ENCODE data around the gene DOC2B. TPM values are rescaled to one million over a fixed set of nuclear protein-coding genes. Genes with fewer than 3 reads are reported as not detected.
"Not testable (repeated sequence)": the region's sequence is repeated elsewhere in the genome, so short reads cannot be mapped to it uniquely, and the experiment has no call there.

DOC2B gene
- total RNA-seq, 6 experiments from 2014 or later, result not detected

GRCh38 chr17:213286-214105 is 32.0 kb upstream of the DOC2B start:
- Mint-ChIP-seq H3K27ac (no peak overlapping the region), H3K4me1 (ENCODE audit: low read depth) (no peaks in the 10 kb centered on the region), H3K4me3 (no peak overlapping the region), H3K9me3 (no peaks in the 10 kb centered on the region), H3K27me3 (ENCODE audit: insufficient read depth) (peaks cover 15% of the 10 kb centered on the region), H3K36me3 (ENCODE audit: low read depth) (no peaks in the 10 kb centered on the region)
- no peak for DNase-seq
- TF ChIP-seq CTCF (IDR thresholded peaks at IDR 0.05), result no peak

GRCh38 chr17:210402-210801 is 29.0 kb upstream of the DOC2B start:
- Mint-ChIP-seq H3K27me3 (ENCODE audit: insufficient read depth) (peaks cover 23% of the 10 kb centered on the region), H3K9me3 (peaks cover 10% of the 10 kb centered on the region), H3K4me3 (no peak overlapping the region), H3K4me1 (ENCODE audit: low read depth) (no peaks in the 10 kb centered on the region), H3K27ac (no peak overlapping the region), H3K36me3 (ENCODE audit: low read depth) (peaks cover 8% of the 10 kb centered on the region; the same call in 1 of the 2 replicates)
- TF ChIP-seq CTCF (IDR thresholded peaks at IDR 0.05), result no peak
- no peak for DNase-seq

DNA sequence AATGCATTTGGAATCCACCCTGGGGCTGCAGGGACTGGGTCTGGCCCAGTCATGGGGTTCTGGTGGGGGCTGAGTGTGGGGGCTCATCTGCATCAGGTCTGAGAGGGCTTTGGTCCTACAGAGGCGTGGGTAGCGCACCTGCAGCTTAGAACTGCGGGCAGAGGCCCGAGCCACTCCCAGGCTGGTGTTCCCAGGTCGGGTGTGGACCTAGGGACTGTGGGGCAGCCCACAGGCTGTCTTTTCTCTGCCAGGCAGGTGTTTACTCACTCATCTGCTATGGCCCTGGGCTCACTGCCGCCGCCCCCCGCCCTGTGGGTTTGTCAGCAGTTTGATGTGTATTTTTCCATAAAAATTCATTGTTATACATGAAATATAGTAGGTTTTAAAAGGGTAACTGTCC is 27.0 kb upstream of the DOC2B start:
- Mint-ChIP-seq H3K36me3 (ENCODE audit: low read depth) (peaks cover 8% of the 10 kb centered on the region; the same call in 1 of the 2 replicates), H3K27ac (no peak overlapping the region), H3K4me3 (no peak overlapping the region), H3K27me3 (ENCODE audit: insufficient read depth) (peaks cover 27% of the 10 kb centered on the region), H3K4me1 (ENCODE audit: low read depth) (no peaks in the 10 kb centered on the region), H3K9me3 (peaks cover 10% of the 10 kb centered on the region)
- no peak for DNase-seq
- no peak for TF ChIP-seq CTCF (IDR thresholded peaks at IDR 0.05)

GRCh38 chr17:207775-208174 is 26.3 kb upstream of the DOC2B start:
- H3K27ac Mint-ChIP-seq, result no peak overlapping the region
- H3K4me3 Mint-ChIP-seq, result no peak overlapping the region
- H3K4me1 Mint-ChIP-seq (ENCODE audit: low read depth), result no peaks in the 10 kb centered on the region

GRCh38 chr17:206941-207560 is 25.6 kb upstream of the DOC2B start:
- H3K4me3 Mint-ChIP-seq, result no peak overlapping the region
- no peaks in the 10 kb centered on the region for H3K4me1 Mint-ChIP-seq (ENCODE audit: low read depth)
- no peak for TF ChIP-seq CTCF (IDR thresholded peaks at IDR 0.05)
- H3K36me3 Mint-ChIP-seq (ENCODE audit: low read depth), result peaks cover 8% of the 10 kb centered on the region; the same call in 1 of the 2 replicates
- no peak overlapping the region for H3K27ac Mint-ChIP-seq
- H3K27me3 Mint-ChIP-seq (ENCODE audit: insufficient read depth), result peaks cover 37% of the 10 kb centered on the region
- peaks cover 10% of the 10 kb centered on the region for H3K9me3 Mint-ChIP-seq
- DNase-seq, result no peak

More at GRCh38 chr17:207775-208174, 26.3 kb upstream of the DOC2B start:
- peaks cover 8% of the 10 kb centered on the region; the same call in 1 of the 2 replicates for H3K36me3 Mint-ChIP-seq (ENCODE audit: low read depth)
- peaks cover 10% of the 10 kb centered on the region for H3K9me3 Mint-ChIP-seq
- DNase-seq, result no peak
- peaks cover 31% of the 10 kb centered on the region for H3K27me3 Mint-ChIP-seq (ENCODE audit: insufficient read depth)
- TF ChIP-seq CTCF (IDR thresholded peaks at IDR 0.05), result no peak

DNA sequence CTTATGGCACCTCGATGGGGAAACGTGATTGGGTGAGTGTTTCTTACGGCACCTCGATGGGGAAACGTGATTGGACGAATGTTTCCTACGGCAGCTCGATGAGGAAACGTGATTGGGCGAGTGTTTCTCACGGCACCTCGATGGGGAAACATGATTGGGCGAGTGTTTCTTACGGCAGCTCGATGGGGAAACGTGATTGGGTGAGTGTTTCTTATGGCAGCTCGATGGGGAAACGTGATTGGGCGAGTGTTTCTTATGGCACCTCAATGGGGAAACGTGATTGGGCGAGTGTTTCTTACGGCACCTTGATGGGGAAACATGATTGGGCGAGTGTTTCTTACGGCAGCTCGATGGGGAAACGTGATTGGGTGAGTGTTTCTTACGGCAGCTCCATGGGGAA is 25.0 kb upstream of the DOC2B start:
- DNase-seq; H3K4me1 Mint-ChIP-seq (ENCODE audit: low read depth); H3K4me3 Mint-ChIP-seq; H3K36me3 Mint-ChIP-seq (ENCODE audit: low read depth); H3K9me3 Mint-ChIP-seq; H3K27ac Mint-ChIP-seq: not testable (repeated sequence)
- H3K27me3 Mint-ChIP-seq (ENCODE audit: insufficient read depth), result peaks cover 39% of the 10 kb centered on the region
